Measurements from ENCODE around the gene JAZF1.

DNA sequence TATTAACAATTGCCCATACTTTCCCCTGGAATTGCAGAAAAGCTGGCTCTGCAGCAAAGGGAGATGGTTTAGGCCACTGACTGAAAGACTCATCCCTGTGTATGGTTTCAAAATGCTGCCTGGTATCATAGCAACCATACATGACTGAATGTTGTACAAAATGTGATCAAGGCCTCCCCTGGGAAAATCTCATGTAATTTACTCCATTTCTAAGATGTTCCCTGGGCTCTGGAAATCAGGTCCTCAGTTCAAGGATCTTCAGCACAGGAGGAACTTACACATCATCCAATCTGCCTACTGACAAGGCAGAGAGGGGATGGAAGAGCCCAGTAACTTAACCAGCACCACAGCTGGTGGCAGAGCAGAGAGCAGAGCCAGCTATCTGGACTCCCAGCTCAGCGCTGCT, 111.8 kb downstream of the JAZF1 start:
- TF ChIP-seq, protein P1, sequence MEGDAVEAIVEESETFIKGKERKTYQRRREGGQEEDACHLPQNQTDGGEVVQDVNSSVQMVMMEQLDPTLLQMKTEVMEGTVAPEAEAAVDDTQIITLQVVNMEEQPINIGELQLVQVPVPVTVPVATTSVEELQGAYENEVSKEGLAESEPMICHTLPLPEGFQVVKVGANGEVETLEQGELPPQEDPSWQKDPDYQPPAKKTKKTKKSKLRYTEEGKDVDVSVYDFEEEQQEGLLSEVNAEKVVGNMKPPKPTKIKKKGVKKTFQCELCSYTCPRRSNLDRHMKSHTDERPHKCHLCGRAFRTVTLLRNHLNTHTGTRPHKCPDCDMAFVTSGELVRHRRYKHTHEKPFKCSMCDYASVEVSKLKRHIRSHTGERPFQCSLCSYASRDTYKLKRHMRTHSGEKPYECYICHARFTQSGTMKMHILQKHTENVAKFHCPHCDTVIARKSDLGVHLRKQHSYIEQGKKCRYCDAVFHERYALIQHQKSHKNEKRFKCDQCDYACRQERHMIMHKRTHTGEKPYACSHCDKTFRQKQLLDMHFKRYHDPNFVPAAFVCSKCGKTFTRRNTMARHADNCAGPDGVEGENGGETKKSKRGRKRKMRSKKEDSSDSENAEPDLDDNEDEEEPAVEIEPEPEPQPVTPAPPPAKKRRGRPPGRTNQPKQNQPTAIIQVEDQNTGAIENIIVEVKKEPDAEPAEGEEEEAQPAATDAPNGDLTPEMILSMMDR (IDR thresholded peaks at IDR 0.05), result no peak
- TF ChIP-seq POLR2A (IDR thresholded peaks at IDR 0.05; ENCODE audit: low read depth), result no peak
